ENCODE measurements around the gene ICE2. TPM values are rescaled to one million over a fixed set of nuclear protein-coding genes. Genes with fewer than 3 reads are reported as not detected.
A peak's percentile ranks its signal among the peaks of the same experiment; 100 is the strongest.
"Not testable (repeated sequence)": the region's sequence is repeated elsewhere in the genome, so short reads cannot be mapped to it uniquely, and the experiment has no call there.

Gene ICE2
- total and polyA plus RNA-seq, 2 of the 4 experiments (the other 2 are of a cell fraction) = 14.7 to 21.1 TPM

DNA sequence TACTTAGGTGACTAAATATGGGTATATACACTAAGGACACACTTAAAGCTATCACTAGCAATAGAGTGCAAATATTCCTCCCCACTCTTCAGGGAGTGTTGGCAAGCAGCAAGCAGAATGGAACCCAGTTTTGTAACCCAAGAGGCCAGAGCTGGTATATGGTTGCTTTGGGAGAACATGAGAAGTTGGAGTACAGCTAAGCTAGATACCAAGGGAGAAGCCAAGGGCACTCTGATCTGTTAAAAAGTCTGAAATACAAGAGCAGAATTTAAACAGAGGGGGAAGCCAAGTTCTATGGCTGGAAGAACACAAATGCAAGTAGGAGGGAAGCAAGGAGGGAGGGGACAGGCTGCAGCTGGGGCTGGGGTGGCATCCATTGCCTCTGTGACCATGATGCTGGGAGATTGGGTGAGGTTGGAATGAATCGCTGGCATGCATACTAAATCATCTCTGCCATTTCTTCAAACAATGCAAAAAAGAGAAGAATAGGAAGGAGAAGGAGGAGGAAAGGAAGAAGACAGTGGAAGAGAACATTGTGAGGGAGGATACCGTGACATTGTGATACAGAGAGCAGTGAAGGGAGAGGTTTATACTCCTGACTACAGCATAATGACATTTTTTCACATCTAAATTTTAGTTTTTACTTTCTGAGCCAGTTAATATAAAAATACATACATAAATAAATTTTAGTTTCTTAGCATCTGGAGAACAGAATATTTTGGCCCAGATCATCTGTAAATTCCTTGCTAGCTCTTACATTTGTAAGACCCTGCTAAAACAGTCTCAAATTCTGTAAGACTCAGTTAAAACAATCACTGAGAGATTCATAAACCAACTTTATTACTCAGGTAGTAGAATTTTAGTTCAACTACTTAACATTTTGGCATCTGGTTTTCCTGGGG, 72.2 kb downstream of the ICE2 start (continued):
- no peak for TF ChIP-seq CHD1 (IDR thresholded peaks at IDR 0.05; ENCODE audit: low read depth, low read length)
- TF ChIP-seq CEBPB (IDR thresholded peaks at IDR 0.05; ENCODE audit: low read depth, low read length) = no peak
- no peak for TF ChIP-seq FOS (IDR thresholded peaks at IDR 0.05; ENCODE audit: low read depth, low read length)

- no peak overlapping the region for H3K4me2 ChIP-seq (ENCODE audit: low read depth, low read length)
- intact Hi-C loops (cut with micrococcal nuclease) = no loop called here
- dilution Hi-C loops (cut with HindIII; ENCODE audit: low sequenced_read_pairs, unreplicated experiment) = no loop called here
- 0 out of 3 replicates have a peak overlapping the region, but pooled peaks have one; percentile 57 for H2BK15ac ChIP-seq (ENCODE audit: low read depth, low read length)
- BruUV-seq (replicated peaks) = no TSS peak
- no peak overlapping the region for H3K56ac ChIP-seq (ENCODE audit: extremely low read depth, insufficient read depth, low read length)
- H3K27ac ChIP-seq (ENCODE audit: insufficient read depth, low read length) = no peak overlapping the region
- peaks cover 6% of the 10 kb centered on the region for H4K20me1 ChIP-seq (ENCODE audit: insufficient read depth, low read length)
- TF ChIP-seq MAFK (IDR thresholded peaks at IDR 0.05; ENCODE audit: low read depth, low read length) (peak; percentile 43; the same call in 1 of the 2 replicates), CEBPB (IDR thresholded peaks at IDR 0.05; ENCODE audit: low read depth, low read length) (no peak)
- peak overlapping the region; percentile 15; the same call in 1 of the 2 replicates for H4K91ac ChIP-seq (ENCODE audit: insufficient read depth, low read depth, low read length)
- H2BK20ac ChIP-seq (ENCODE audit: low read depth, low read length) = no peak overlapping the region
- H3K9me1 ChIP-seq (ENCODE audit: insufficient read depth, low read length) = peaks cover 11% of the 10 kb centered on the region
- H3K9me3 ChIP-seq (ENCODE audit: control insufficient read depth, insufficient read depth, low read length) = no peaks in the 10 kb centered on the region
- no peak overlapping the region for H2AK9ac ChIP-seq (replicated peaks; ENCODE audit: low read depth, low read length, poor library complexity)
- no peak overlapping the region for H4K5ac ChIP-seq (ENCODE audit: low read depth, low read length)
- ATAC-seq (ENCODE audit: low read depth) (no peak), DNase-seq (no peak)
- peaks cover 0 to 30% of the 10 kb centered on the region in 2 experiments; a peak in 3 of 4 replicates for H3K79me1 ChIP-seq (ENCODE audit: low read depth in 1 of 2, low read length in 2 of 2)
- H2AFZ ChIP-seq (replicated peaks; ENCODE audit: low read length, poor library complexity) = no peak overlapping the region
- peak overlapping the region; percentile 36; the same call in 1 of the 2 replicates for H3K4ac ChIP-seq (ENCODE audit: low read depth, low read length)
- H3K4me1 ChIP-seq (ENCODE audit: control insufficient read depth, insufficient read depth, low read length) = peaks cover 20% of the 10 kb centered on the region
- POLR2A ChIA-PET (ENCODE audit: unreplicated experiment) = no interaction called here
- WGBS, 2 experiments (ENCODE audit: extremely low coverage in 2 of 2, insufficient read length in 1 of 2) = no CpG with 5 or more reads among the region's 2 CpGs
- H4K8ac ChIP-seq (ENCODE audit: low read depth in 2 of 2, low read length in 2 of 2) = no peak overlapping the region
- no peak overlapping the region for H3K4me3 ChIP-seq (ENCODE audit: insufficient read depth, low read depth, low read length)
- CTCF ChIA-PET = interaction anchor here (0.7 to 1.1 kb wide), 2 partner anchors 14 to 39 kb away, joined by 3 to 4 read pairs; no protein-coding TSS in a partner anchor
- peak overlapping the region; percentile 42; the same call in 1 of the 2 replicates for H2BK120ac ChIP-seq (ENCODE audit: low read depth, low read length)
- H3K27me3 ChIP-seq (ENCODE audit: control insufficient read depth, insufficient read depth, low read length) = no peaks in the 10 kb centered on the region
- no peak overlapping the region for H3K18ac ChIP-seq (ENCODE audit: low read depth, low read length)
- no peak overlapping the region for H2BK5ac ChIP-seq (ENCODE audit: low read depth, low read length, poor library complexity, severe bottlenecking)
- no peak overlapping the region for H3K14ac ChIP-seq (replicated peaks; ENCODE audit: low read depth, low read length)
- no peak overlapping the region for H2AK5ac ChIP-seq (ENCODE audit: low read depth, low read length)
- in situ Hi-C loops (cut with MboI; ENCODE audit: low sequenced_read_pairs) = no loop called here
- H3K36me3 ChIP-seq (ENCODE audit: control insufficient read depth, insufficient read depth, low read length) = no peaks in the 10 kb centered on the region
- H3K23ac ChIP-seq (ENCODE audit: low read depth, low read length) = no peak overlapping the region; the same call in 1 of the 2 replicates
- no peak overlapping the region for H3K9ac ChIP-seq (ENCODE audit: low read depth, low read length)
These were observed 73.5 kb downstream of the ICE2 start for GRCh38 chr15:60405399-60405798.

GRCh38 chr15:60404351-60404750, 74.6 kb downstream of the ICE2 start:
- DNase-seq; dilution Hi-C loops (cut with HindIII; ENCODE audit: low sequenced_read_pairs, unreplicated experiment); H3K4me3 ChIP-seq (ENCODE audit: insufficient read depth, low read depth, low read length); in situ Hi-C loops (cut with MboI; ENCODE audit: low sequenced_read_pairs); ATAC-seq (ENCODE audit: low read depth); H3K9me3 ChIP-seq (ENCODE audit: control insufficient read depth, insufficient read depth, low read length); H3K27me3 ChIP-seq (ENCODE audit: control insufficient read depth, insufficient read depth, low read length); H3K18ac ChIP-seq (ENCODE audit: low read depth, low read length); intact Hi-C loops (cut with micrococcal nuclease); H2BK15ac ChIP-seq (ENCODE audit: low read depth, low read length); H3K56ac ChIP-seq (ENCODE audit: extremely low read depth, insufficient read depth, low read length); H2AK9ac ChIP-seq (replicated peaks; ENCODE audit: low read depth, low read length, poor library complexity); POLR2A ChIA-PET (ENCODE audit: unreplicated experiment); H3K4ac ChIP-seq (ENCODE audit: low read depth, low read length); H2BK20ac ChIP-seq (ENCODE audit: low read depth, low read length); H4K91ac ChIP-seq (ENCODE audit: insufficient read depth, low read depth, low read length); H4K5ac ChIP-seq (ENCODE audit: low read depth, low read length); H2AFZ ChIP-seq (replicated peaks; ENCODE audit: low read length, poor library complexity); BruUV-seq (replicated peaks); H3K4me2 ChIP-seq (ENCODE audit: low read depth, low read length); H4K20me1 ChIP-seq (ENCODE audit: insufficient read depth, low read length); H3K36me3 ChIP-seq (ENCODE audit: control insufficient read depth, insufficient read depth, low read length); H4K8ac ChIP-seq (ENCODE audit: low read depth in 2 of 2, low read length in 2 of 2); H2BK5ac ChIP-seq (ENCODE audit: low read depth, low read length, poor library complexity, severe bottlenecking); H3K14ac ChIP-seq (replicated peaks; ENCODE audit: low read depth, low read length); H3K9ac ChIP-seq (ENCODE audit: low read depth, low read length); H2BK120ac ChIP-seq (ENCODE audit: low read depth, low read length); H3K27ac ChIP-seq (ENCODE audit: insufficient read depth, low read length); H3K23ac ChIP-seq (ENCODE audit: low read depth, low read length): not testable (repeated sequence)
- peaks cover 0 to 33% of the 10 kb centered on the region in 2 experiments; a peak in 3 of 4 replicates for H3K79me1 ChIP-seq (ENCODE audit: low read depth in 1 of 2, low read length in 2 of 2)
- CTCF ChIA-PET = interaction anchor here (0.6 kb wide), 1 partner anchor 1134 kb away, joined by 5 read pairs; no protein-coding TSS in a partner anchor
- 100% methylated on average over 3 of the region's 12 CpGs; no CpG with 5 or more reads in 1 of the 2 experiments for WGBS, 2 experiments (ENCODE audit: extremely low coverage in 2 of 2, insufficient read length in 1 of 2)
- peaks cover 11% of the 10 kb centered on the region for H3K9me1 ChIP-seq (ENCODE audit: insufficient read depth, low read length)
- peaks cover 25% of the 10 kb centered on the region for H3K4me1 ChIP-seq (ENCODE audit: control insufficient read depth, insufficient read depth, low read length)
- H2AK5ac ChIP-seq (ENCODE audit: low read depth, low read length) = peak overlapping the region; percentile 26; the same call in 1 of the 2 replicates

Measured in IMR-90 (cell line).